ENCODE data around the gene TGM2.

DNA sequence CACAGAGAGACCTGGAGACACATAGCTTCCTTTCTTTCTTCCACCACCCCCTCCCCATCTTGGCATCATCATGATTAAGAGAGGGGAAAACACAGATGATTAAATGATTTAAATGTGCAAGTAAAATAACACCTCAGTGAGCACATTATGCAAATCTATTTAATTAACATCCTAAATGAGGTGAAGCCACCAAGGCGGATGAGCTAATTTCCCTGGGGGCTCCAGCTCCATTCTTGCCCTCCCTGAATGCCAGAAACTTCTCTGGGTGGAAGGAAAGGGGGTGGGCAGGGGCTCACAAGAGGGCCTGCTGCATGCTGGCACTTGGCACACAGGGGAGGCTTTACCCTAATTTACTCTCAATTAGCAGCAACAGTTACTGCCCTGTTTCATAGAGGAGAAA, 32.5 kb upstream of the TGM2 start:
- TF ChIP-seq, protein P1, sequence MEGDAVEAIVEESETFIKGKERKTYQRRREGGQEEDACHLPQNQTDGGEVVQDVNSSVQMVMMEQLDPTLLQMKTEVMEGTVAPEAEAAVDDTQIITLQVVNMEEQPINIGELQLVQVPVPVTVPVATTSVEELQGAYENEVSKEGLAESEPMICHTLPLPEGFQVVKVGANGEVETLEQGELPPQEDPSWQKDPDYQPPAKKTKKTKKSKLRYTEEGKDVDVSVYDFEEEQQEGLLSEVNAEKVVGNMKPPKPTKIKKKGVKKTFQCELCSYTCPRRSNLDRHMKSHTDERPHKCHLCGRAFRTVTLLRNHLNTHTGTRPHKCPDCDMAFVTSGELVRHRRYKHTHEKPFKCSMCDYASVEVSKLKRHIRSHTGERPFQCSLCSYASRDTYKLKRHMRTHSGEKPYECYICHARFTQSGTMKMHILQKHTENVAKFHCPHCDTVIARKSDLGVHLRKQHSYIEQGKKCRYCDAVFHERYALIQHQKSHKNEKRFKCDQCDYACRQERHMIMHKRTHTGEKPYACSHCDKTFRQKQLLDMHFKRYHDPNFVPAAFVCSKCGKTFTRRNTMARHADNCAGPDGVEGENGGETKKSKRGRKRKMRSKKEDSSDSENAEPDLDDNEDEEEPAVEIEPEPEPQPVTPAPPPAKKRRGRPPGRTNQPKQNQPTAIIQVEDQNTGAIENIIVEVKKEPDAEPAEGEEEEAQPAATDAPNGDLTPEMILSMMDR (IDR thresholded peaks at IDR 0.05), result no peak
- no peak for TF ChIP-seq POLR2A (IDR thresholded peaks at IDR 0.05)

Measured in esophagus squamous epithelium (tissue), 4 donors.